Fibroblast of the conjunctiva (primary cell): ENCODE measurements around the gene SEBOX.

Experiments used
- DNase-seq: peaks from one replicate; pipeline ENCODE4 v3.0.0-alpha.2; 2010; ENCODE audit warnings: low read depth

Gene SEBOX

DNA sequence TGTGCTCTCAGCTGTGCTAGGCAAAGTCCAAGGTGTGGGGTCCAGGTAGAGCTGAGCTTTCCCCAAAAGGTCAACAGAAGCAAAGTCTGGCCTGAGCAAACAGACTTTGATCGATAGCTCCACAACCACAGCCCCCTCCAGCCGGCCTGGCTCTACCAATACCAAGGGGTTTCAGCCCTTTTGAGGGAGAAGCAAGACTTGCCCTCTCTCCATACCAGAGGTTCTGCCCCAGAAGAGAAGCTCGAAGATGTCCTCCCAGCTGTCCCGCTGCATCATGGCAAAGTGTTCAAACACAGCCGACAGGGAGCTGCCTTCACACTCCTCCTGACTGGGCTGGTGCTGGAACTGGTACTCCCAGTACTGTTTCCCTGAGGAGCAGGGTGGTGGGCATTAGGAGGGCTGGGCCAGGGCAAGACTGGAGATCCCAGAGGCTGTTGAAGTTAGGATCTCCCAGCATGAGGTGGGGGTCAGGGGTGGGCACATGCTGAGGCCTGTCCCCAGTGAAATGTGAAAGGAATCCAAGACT lies 3.4 kb upstream of the SEBOX start:
- DNase-seq, result no peak

DNA sequence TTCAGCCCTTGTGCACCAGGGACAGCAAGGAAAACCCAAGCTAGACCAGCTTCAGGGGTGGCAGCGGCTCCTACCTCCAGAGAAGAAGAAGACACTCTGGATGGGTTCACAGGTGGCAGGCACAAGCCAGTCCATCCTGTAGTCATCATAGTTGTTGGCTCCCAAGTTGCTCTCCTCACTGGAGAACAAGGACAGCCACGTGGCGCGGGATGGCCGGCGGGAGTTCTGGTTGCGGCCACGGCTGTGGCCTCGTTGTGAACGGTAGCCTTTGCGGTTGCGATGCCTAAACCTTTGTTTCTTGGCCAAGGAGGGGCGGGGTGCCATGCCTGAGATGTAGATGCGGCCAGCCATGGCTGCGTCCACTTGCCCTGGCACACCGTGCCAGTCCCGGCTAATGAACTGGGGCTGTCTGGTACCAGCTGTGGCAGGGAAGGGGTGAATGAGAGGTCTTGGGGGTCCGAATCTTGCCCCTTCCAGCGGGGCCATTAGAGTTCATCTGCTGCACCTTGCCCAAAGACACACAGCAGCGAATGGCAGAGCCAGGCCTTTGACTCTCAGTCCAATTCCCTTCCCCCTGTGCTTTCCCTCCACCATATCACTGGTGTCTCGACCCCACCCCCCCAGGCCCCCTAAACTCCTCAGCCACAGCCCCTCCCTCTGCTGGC lies 2.8 kb upstream of the SEBOX start:
- no peak for DNase-seq

GRCh38 chr17:28366605-28367004 lies 1.6 kb upstream of the SEBOX start:
- no peak for DNase-seq

- DNase-seq, result no peak
Measured at GRCh38 chr17:28365487-28365886, 488 bp upstream of the SEBOX start.

GRCh38 chr17:28363776-28364650 lies 986 bp downstream of the SEBOX start:
- no peak for DNase-seq

GRCh38 chr17:28363186-28363585 lies 1.8 kb downstream of the SEBOX start:
- DNase-seq, result no peak

DNA sequence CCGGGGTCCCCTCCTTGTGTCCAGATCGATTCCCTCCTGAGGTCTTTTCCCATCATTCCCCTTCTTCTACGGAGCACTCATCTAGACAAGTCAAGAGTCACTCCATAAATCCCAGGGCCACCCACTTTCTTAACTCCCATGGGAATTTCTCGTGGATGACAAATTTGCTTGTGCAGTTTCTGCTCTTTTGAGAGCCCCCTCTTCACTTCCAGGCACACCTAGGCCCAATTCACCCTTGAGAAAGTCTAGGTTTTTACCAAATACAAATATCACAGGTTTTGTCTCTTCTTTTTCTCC lies 7.2 kb downstream of the SEBOX start:
- no peak for DNase-seq

GRCh38 chr17:28357061-28357900 lies 7.7 kb downstream of the SEBOX start, which contains the start of gene POLDIP2:
TSS of gene POLDIP2 (minus strand) at chr17:28357527. CDS start at chr17:28357448, 79 bp downstream.
- peak; percentile 87 for DNase-seq

DNA sequence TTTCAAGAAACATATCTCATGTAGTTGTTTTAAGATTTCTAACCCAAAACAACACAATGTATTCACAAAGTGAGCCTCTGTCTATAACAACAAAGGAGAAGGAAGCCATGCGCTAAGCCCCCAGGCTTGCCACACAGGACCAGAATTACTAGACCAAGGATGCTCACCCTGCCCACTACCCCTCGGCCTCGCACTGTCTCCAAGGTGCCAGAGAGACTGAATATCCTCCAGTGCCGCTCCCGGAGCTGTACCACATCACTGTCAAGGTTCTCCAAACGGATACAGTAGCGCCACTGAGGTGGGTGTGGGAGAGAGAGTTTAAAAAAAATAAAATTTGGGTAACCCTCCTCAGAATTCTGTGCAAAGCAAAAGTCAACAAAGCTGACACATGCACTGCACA lies 14.7 kb downstream of the SEBOX start:
- no peak for DNase-seq

- no peak for DNase-seq
Measured at GRCh38 chr17:28348979-28349378, 16.0 kb downstream of the SEBOX start.

GRCh38 chr17:28347261-28347891 lies 17.6 kb downstream of the SEBOX start:
- DNase-seq, result peak; percentile 61

DNA sequence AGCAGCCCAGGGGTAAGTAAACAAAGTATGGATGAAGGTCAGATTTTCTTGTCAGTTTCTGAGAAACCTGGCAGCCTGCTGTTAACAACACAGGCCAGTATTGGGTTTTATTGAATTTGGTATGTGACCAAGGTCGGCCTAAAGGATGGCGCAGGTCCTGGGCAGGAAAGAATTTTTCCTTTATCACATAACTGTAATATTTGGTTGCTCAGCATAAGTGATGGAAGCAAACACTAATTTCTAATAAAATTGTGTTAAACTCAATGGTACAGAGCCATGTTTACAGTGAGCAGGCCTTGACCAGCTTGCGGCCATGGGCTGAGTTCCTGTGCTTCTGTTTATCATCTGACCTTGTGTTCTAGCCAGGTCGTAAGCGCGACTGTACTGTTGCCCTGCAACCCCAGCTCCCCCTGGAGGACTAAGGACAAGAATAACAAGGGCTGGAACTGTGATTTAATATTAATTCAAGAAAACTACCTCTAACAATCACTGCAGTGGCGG lies 18.2 kb downstream of the SEBOX start:
- no peak for DNase-seq

DNA sequence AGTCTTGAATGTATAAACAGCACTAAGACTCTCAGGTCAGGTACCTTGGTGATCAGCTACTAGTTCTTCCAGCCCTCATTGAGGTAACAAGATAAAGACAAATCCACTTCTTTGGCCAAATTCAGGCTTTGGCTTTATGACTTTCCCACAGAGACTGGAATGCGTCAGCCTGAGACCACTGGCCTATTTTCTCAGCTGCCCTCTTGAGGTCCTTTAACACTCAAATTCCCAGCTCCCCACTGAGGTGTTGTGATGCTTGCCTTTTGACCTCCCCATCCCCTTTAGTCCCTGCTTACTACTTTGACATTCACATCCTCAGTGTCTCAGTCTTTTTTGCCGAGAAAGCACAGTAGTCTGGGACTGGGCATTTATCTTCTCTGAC lies 18.8 kb downstream of the SEBOX start:
- no peak for DNase-seq

GRCh38 chr17:28345419-28346198 lies 19.4 kb downstream of the SEBOX start:
- no peak for DNase-seq

DNA sequence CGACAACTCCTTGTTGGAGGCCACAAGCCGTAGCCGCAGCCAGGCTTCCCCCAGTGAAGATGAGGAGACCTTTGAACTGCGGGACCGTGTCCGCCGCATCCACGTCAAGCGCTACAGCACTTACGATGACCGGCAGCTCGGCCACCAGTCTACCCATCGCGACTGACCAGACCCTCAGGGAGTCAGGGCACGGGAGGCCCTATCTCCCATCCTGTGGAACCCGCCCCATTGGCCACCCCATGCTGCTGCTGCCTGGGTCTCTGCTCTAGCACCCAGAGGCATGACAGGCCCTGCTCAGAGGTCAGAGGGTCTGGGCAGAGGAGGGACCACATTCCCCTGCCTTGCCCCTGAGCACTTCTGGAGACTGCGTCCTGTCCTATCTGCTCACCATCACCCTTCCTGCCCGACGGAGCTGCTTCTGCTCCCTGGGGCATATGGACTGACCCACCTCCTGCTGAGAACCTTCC lies 20.5 kb downstream of the SEBOX start:
- DNase-seq, result no peak

DNA sequence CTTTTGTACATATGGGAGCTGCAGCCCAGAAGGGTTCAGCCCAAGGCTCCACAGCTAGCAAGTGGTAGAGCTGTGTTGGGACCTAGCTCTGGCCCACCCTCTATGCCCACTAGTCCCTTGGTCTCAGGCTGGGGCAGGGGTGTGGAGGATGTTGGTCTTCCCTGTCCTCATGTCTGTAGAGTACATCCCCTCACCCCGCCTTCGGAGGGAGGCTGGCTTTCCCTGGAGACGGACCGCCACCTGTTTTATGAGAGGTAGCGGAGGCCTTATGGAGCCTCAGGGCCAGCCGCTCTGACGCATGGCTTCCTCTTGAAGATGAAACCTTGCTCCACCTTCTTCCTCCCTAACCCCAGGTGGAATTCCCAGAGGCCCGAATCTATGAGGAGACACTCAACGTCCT lies 21.0 kb downstream of the SEBOX start:
- DNase-seq, result no peak

DNA sequence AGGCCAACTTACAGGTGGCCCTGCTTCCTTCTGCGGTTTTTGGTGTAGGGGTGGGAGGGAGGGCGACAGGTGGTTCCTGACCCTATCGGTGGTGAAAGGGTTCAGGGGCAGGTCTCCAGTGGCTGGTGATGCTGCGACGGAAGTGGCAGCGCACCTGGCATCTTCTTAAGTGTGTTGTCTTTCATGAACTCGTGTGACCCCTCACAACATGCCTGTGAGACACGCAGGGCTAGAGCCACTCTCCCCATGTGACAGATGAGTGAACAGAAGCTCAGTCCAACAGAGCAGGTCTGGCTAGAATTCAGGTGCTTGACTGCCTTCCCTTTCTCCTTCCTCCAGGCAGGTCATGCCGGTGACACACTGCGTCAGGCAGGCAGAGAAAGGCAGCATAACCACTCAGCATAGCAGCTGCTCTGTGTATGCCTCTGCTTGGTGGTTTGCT lies 21.5 kb downstream of the SEBOX start:
- no peak for DNase-seq

DNA sequence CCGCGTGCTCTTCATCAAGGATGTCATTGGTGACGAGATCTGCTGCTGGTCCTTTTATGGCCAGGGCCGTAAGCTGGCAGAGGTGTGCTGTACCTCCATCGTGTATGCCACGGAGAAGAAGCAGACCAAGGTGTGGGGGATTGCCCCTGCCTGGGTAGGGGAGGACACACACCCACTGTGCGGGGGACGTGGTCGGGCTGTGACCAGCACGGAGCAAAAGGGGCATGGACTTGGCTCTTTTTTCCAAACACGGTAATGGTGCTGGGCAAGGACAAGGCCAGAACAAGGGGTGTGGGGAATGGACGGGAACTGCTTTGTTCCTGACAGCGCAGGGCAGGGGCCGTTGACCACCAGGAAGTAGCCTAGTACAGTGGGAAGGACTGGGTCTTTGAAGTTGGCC lies 22.7 kb downstream of the SEBOX start:
- no peak for DNase-seq

GRCh38 chr17:28341516-28341915 lies 23.5 kb downstream of the SEBOX start:
- DNase-seq, result no peak

DNA sequence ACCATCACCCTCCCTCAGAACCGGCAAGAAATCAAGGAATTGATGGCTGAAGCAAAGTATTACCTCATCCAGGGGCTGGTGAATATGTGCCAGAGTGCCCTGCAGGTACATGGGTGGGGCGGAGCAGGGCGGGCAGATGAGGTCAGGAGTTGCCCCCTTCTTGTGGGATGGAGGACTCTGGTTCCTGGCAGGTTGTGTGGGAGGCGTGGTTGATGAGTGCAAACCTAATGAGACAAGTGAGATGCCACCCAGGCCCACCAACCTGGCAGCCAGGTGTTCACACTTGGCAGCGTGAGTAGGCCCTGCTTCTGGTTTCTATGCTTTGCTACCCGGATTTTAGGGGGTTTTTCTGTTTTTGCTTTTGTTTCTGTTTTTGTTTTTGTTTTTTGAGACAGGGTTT lies 24.6 kb downstream of the SEBOX start:
- no peak for DNase-seq

DNA sequence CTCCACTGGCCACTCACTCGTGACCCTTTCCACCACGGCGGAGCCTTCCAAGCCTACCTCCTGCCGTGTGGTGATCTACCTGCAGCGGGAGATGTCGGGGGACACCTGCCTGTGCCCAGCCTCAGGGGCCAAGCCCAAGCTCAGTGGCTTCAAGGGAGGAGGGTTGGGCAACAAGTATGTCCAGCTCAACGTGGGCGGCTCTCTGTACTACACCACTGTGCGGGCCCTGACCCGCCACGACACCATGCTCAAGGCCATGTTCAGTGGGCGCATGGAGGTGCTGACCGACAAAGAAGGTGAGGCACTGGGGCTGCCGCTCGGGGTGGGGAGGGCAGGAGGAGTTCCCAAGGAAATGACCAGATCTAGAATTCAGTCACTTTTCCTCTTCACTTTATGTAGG lies 25.6 kb downstream of the SEBOX start:
- no peak for DNase-seq
